HG02981 (cell line): ENCODE data around the gene EEF1G.
"Not testable (repeated sequence)": the region's sequence is repeated elsewhere in the genome, so short reads cannot be mapped to it uniquely, and the experiment has no call there.

ENCODE experiments used
- ATAC-seq: cut with Tn5 transposase; IDR thresholded peaks from one replicate; pipeline ENCODE4 v1.9.1; 2021; ENCODE audit warnings: mild to moderate bottlenecking, moderate library complexity; ENCODE audit not compliant: unreplicated experiment

The EEF1G gene, protein sequence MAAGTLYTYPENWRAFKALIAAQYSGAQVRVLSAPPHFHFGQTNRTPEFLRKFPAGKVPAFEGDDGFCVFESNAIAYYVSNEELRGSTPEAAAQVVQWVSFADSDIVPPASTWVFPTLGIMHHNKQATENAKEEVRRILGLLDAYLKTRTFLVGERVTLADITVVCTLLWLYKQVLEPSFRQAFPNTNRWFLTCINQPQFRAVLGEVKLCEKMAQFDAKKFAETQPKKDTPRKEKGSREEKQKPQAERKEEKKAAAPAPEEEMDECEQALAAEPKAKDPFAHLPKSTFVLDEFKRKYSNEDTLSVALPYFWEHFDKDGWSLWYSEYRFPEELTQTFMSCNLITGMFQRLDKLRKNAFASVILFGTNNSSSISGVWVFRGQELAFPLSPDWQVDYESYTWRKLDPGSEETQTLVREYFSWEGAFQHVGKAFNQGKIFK

DNA sequence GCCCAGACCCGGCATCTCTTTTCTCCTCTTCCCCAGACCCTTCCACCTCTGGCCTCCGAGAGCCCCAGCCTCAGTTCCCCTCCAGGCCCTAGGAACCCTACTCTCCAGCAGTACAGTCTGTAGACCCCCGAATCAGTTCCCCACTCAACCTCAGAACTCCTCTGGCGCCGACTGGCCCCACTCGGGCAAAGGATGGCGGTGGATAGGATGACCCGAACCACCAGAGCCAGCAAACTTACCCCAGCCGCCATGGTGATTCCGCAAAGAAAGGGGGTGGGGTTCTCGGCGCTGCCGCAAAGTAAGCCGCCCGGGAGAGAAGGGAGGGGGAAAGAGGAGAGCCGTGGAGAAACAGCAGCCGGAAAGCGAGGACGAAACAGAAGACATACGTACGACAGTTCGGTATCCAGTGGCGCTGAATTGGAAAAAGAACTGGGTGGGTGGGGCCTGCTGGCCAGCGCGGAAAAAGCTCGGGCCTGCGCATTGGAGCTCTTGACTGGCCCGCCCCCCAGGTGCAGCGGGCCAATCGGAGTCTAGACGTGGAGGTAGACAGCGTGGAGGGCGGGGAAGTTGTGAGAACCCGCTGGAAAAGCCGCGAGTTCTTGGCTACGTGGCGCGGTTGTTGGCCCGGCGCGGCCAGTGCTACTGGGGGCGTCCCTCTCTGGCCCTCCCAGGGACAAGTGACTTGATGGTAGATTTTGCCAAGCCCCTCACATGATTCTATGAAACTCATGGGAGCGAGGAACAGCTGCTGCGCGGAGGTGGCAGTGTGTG, at the start of gene EEF1G:
Gene EEF1G, minus strand, starts transcription at position 300 of the 771 bp plus-strand sequence. Its CDS starts 49 bp downstream, at position 251.
- ATAC-seq = peak; percentile 88

DNA sequence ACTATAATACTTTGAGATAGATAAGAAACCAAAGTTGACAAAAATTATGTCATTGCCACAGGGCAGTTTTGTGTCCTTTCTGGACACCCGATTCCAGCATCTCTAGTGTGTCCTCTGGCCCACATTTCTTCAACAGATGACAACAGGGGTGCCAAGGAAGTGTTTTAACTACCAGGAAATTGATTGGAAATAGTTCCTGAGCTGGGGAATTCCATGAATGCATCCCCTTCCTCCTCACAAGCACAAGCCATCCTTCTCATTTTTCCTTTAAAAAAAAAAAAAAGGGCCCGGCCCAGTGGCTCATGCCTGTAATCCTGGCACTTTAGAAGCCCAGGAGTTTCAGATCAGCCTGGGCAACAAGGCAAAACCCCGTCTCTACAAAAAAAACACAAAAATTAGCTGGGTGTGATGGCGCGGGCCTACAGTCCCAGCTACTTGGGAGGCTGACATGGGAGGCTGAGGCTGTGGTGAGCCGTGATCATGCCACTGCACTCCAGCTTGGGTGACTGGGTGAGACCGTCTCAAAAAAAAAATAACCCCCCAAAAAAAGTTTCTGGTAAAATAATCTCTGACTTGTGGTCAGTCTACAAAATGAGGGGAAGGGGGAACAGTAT, 48.9 kb upstream of the EEF1G start:
- no peak for ATAC-seq

DNA sequence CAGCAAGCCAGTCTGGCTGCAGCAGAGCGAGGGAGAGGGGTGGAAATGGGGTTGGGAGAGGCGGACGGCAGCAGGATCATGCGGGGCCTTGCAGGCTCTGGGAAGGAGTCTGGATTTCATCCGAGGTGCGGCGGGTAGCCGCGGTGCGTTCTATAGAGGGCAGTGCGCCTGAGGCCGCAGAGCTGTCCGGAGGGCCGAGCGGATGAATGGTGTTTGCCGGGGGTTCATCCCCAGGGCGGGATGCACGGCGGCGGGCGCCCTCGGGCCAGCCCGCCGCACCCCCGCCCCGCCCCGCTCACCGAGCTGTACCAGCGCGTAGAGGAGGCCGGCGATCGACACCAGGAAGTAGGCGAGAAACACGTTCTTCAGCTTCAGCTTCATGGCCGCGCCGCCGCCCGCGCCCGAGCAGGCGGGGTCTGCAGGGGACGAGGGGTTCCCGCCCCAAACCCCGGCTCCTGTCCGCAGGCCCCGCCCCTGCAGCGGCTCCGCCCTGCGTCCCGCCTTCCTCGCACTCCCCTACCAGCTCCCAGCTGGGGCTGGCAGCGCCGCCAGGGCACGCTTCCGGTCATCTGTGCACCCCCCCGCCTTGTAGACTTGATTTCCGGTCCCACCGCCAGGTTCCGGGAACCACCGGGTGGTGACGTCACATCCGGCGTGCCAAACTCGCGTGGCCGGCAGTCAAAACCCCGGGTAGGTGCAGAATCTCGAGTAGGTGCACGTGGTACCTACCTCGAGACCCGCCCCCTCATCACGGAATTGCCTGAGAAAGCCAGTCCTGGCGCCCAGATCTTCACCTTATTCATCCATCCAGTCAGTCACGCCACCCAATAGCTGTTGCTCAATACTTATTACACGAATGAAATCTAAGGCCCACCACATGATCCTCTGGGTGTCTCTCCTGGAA, 48.1 kb upstream of the EEF1G start, which contains the start of gene B3GAT3:
Gene B3GAT3, minus strand, starts transcription at position 420 of the 904 bp plus-strand sequence. Its CDS starts 39 bp downstream, at position 381.
- ATAC-seq = peak; percentile 92

GRCh38 chr11:62621027-62621566, 47.4 kb upstream of the EEF1G start:
- no peak for ATAC-seq

- ATAC-seq = not testable (repeated sequence)
Measured at GRCh38 chr11:62616957-62617356, 43.3 kb upstream of the EEF1G start.

DNA sequence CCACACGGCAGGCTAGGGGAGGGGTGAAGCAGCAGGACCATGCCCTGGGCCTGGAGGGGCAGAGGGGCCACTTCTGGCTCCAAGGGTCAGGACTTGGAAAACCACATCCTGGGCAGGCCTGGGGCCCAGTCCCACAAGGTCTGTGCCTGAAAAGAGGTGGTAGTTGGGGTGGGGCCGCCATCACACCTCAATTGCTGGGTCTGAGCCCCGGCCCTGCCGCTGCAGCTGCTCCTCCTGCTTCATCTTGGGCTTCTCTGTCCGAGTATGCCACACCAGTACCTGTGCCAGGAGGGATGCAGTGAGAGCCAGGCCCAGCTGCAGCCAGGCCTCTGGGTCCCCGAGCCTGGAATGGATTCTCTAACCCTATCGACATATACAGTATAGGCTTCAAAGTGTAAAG, 41.8 kb upstream of the EEF1G start:
- ATAC-seq = no peak

- ATAC-seq = no peak
Measured at GRCh38 chr11:62614275-62614674, 40.6 kb upstream of the EEF1G start.

GRCh38 chr11:62613291-62613778, 39.6 kb upstream of the EEF1G start:
- ATAC-seq = no peak

DNA sequence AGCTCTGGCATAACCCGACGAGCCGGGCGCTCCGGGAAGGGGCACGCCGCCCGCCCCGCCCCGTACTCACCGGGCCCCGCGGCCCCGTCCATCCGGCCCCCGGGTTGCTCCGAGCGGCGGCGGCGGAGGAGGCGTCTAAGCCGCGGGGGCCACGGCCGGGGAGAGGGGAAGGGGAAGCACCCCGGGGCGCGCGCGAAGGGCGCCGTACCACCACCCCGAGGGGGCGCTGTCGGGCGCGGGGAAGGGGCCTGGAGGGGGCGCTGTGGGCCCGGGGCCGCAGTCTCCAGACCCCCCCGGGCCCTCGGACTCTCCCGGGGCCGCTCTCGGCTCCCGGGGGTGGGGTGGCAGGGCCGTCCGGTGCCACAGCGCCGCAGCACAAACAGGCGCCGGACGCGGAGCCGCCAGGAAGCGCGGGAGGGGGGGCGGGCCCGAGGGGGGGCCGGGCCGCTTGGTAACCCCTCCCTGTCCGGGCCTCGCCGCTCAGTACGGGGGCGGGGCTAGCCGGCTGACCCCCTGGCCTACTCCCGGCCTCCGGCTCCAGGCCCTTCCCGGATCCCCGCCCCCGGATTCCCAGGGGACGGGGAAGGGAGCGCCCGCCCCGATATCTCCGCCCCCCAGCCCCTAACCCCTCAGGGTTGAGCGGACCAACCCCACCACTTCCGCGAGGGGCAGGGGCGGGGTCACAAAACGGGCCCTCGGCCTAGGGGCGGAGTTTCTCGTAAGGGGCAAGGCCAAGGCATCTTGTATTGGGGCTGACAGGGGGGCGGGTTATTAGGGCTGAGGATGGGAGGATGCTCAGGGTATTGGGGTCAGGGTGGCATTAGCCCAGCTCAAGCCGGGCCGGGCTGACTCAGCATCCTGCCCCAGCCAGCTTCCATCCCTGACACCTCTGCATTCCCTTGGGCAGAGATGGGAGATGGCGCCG, 38.9 kb upstream of the EEF1G start, which contains the start of the genes EML3 and ROM1:
Gene EML3, minus strand, starts transcription at position 410 of the 925 bp plus-strand sequence. Its CDS starts 318 bp downstream, at position 92.
Gene ROM1, plus strand, starts transcription at position 892 of the 925 bp plus-strand sequence. Its CDS starts 25 bp downstream, at position 917.
- ATAC-seq = peak; percentile 67

- ATAC-seq = peak; percentile 15
Measured at GRCh38 chr11:62611705-62612365, 38.1 kb upstream of the EEF1G start.

- ATAC-seq = no peak
Measured at GRCh38 chr11:62610814-62611704, 37.4 kb upstream of the EEF1G start.

- ATAC-seq = no peak
Measured at GRCh38 chr11:62610403-62610802, 36.7 kb upstream of the EEF1G start.

GRCh38 chr11:62608776-62609175, 35.1 kb upstream of the EEF1G start:
- ATAC-seq = no peak

- ATAC-seq = no peak
Measured at GRCh38 chr11:62607714-62608113, 34.0 kb upstream of the EEF1G start.

GRCh38 chr11:62605902-62606301, 32.2 kb upstream of the EEF1G start:
- ATAC-seq = no peak

GRCh38 chr11:62605467-62605866, 31.8 kb upstream of the EEF1G start:
- ATAC-seq = no peak
